Measurements from ENCODE around the gene TDRD7.

Gene TDRD7

GRCh38 chr9:97387936-97388684, 23.8 kb upstream of the TDRD7 start:
- DNase-seq (ENCODE audit: low spot score), result no peak
- in situ Hi-C loops (cut with MboI; ENCODE audit: low pct_unique_long_range_greater_than_20kb, low sequenced_read_pairs, unreplicated experiment), result loop anchor here (25.0 kb wide), 1 partner anchor 526 kb away; the partner anchor contains the start of gene ZNF782
- no peak for TF ChIP-seq CTCF (IDR thresholded peaks at IDR 0.05; ENCODE audit: extremely low read depth, insufficient read depth, missing control alignments)

GRCh38 chr9:97388721-97389238, 23.1 kb upstream of the TDRD7 start:
- peak; percentile 85 for DNase-seq (ENCODE audit: low spot score)
- in situ Hi-C loops (cut with MboI; ENCODE audit: low pct_unique_long_range_greater_than_20kb, low sequenced_read_pairs, unreplicated experiment), result loop anchor here (25.0 kb wide), 1 partner anchor 526 kb away; the partner anchor contains the start of gene ZNF782
- TF ChIP-seq CTCF (IDR thresholded peaks at IDR 0.05; ENCODE audit: extremely low read depth, insufficient read depth, missing control alignments), result no peak

GRCh38 chr9:97389249-97389648, 22.6 kb upstream of the TDRD7 start:
- in situ Hi-C loops (cut with MboI; ENCODE audit: low pct_unique_long_range_greater_than_20kb, low sequenced_read_pairs, unreplicated experiment), result loop anchor here (25.0 kb wide), 1 partner anchor 527 kb away; the partner anchor contains the start of gene ZNF782
- TF ChIP-seq CTCF (IDR thresholded peaks at IDR 0.05; ENCODE audit: extremely low read depth, insufficient read depth, missing control alignments), result no peak
- no peak for DNase-seq (ENCODE audit: low spot score)

- no peak for DNase-seq (ENCODE audit: low spot score)
- in situ Hi-C loops (cut with MboI; ENCODE audit: low pct_unique_long_range_greater_than_20kb, low sequenced_read_pairs, unreplicated experiment), result loop anchor here (25.0 kb wide), 1 partner anchor 529 kb away; the partner anchor contains the start of gene ZNF782
- TF ChIP-seq CTCF (IDR thresholded peaks at IDR 0.05; ENCODE audit: extremely low read depth, insufficient read depth, missing control alignments), result no peak
These were observed 21.0 kb upstream of the TDRD7 start for GRCh38 chr9:97390791-97391406.

GRCh38 chr9:97394881-97395280, 17.0 kb upstream of the TDRD7 start:
- no peak for TF ChIP-seq CTCF (IDR thresholded peaks at IDR 0.05; ENCODE audit: extremely low read depth, insufficient read depth, missing control alignments)
- in situ Hi-C loops (cut with MboI; ENCODE audit: low pct_unique_long_range_greater_than_20kb, low sequenced_read_pairs, unreplicated experiment), result loop anchor here (25.0 kb wide), 1 partner anchor 533 kb away; the partner anchor contains the start of gene ZNF782
- DNase-seq (ENCODE audit: low spot score), result no peak

GRCh38 chr9:97395745-97396144, 16.2 kb upstream of the TDRD7 start:
- no peak for TF ChIP-seq CTCF (IDR thresholded peaks at IDR 0.05; ENCODE audit: extremely low read depth, insufficient read depth, missing control alignments)
- DNase-seq (ENCODE audit: low spot score), result no peak
- in situ Hi-C loops (cut with MboI; ENCODE audit: low pct_unique_long_range_greater_than_20kb, low sequenced_read_pairs, unreplicated experiment), result loop anchor here (25.0 kb wide), 1 partner anchor 533 kb away; the partner anchor contains the start of gene ZNF782
